Neural crest cell (in vitro differentiated cells): ENCODE results near the gene UBR2. TPM values are rescaled to one million over a fixed set of nuclear protein-coding genes. Genes with fewer than 3 reads are reported as not detected.
"Not testable (repeated sequence)": the region's sequence is repeated elsewhere in the genome, so short reads cannot be mapped to it uniquely, and the experiment has no call there.

Experiments used
- DNase-seq: peaks from one replicate; pipeline ENCODE4 v3.0.0; 2021; ENCODE audit warnings: low read depth, mixed read lengths, low spot score
- H3K27ac Mint-ChIP-seq: one replicate; pipeline ENCODE4 v1.8.0; 2021; ENCODE audit warnings: mild to moderate bottlenecking, mixed read lengths; ENCODE audit not compliant: unreplicated experiment
- H3K27me3 Mint-ChIP-seq: 2 replicates; pipeline ENCODE4 v1.8.0; 2021; ENCODE audit warnings: low read depth, mild to moderate bottlenecking, mixed read lengths
- H3K36me3 Mint-ChIP-seq: 2 replicates; pipeline ENCODE4 v1.8.0; 2021; ENCODE audit warnings: low read depth, mild to moderate bottlenecking, mixed read lengths
- H3K4me1 Mint-ChIP-seq: 2 replicates; pipeline ENCODE4 v1.8.0; 2021; ENCODE audit warnings: mixed read lengths
- H3K4me3 Mint-ChIP-seq: one replicate; pipeline ENCODE4 v1.8.0; 2021; ENCODE audit warnings: mild to moderate bottlenecking, mixed read lengths
- H3K9me3 Mint-ChIP-seq: 2 replicates; pipeline ENCODE4 v1.8.0; 2021; ENCODE audit warnings: mixed read lengths
- total RNA-seq: library from RNA; stranded (reverse); gene quantifications from 2 replicates; pipeline ENCODE4 v1.2.1, GENCODE V29; 2021
- TF ChIP-seq, protein P1 (sequence below): fragments of 200-600 bp; sonication (generic); conservative IDR thresholded peaks from 2 replicates; pipeline ENCODE4 v1.5.0; 2021; ENCODE audit warnings: antibody characterized with exemption, mild to moderate bottlenecking

The UBR2 gene
- total RNA-seq, 1 donor from 2014 or later: 22.3 TPM

DNA sequence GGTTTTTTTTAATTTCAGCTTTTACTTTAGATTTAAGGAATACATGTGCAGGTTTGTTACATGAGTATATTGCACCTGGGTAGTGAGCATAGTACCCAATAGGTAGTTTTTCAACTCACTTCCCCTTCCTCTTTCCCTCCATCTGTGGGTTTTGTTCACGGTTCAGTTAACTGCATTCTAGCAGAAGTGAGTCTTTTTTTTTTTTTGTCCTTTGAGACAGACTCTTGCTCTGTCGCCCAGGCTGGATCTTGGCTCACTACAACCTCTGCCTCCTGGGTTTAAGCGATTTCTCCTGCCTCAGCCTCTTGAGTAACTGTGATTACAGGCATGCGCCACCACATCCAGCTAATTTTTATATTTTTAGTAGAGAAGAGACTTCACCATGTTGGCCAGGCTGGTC is 8.7 kb downstream of the UBR2 start:
- Mint-ChIP-seq H3K27ac (no peak overlapping the region), H3K9me3 (no peaks in the 10 kb centered on the region), H3K27me3 (no peaks in the 10 kb centered on the region), H3K36me3 (peaks cover 3% of the 10 kb centered on the region), H3K4me3 (no peak overlapping the region), H3K4me1 (no peaks in the 10 kb centered on the region)
- DNase-seq: no peak
- TF ChIP-seq, protein P1, sequence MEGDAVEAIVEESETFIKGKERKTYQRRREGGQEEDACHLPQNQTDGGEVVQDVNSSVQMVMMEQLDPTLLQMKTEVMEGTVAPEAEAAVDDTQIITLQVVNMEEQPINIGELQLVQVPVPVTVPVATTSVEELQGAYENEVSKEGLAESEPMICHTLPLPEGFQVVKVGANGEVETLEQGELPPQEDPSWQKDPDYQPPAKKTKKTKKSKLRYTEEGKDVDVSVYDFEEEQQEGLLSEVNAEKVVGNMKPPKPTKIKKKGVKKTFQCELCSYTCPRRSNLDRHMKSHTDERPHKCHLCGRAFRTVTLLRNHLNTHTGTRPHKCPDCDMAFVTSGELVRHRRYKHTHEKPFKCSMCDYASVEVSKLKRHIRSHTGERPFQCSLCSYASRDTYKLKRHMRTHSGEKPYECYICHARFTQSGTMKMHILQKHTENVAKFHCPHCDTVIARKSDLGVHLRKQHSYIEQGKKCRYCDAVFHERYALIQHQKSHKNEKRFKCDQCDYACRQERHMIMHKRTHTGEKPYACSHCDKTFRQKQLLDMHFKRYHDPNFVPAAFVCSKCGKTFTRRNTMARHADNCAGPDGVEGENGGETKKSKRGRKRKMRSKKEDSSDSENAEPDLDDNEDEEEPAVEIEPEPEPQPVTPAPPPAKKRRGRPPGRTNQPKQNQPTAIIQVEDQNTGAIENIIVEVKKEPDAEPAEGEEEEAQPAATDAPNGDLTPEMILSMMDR: no peak

GRCh38 chr6:42576538-42576937 is 12.7 kb downstream of the UBR2 start:
- not testable (repeated sequence) for H3K9me3 Mint-ChIP-seq, H3K27ac Mint-ChIP-seq, H3K4me3 Mint-ChIP-seq, H3K36me3 Mint-ChIP-seq, H3K4me1 Mint-ChIP-seq, DNase-seq, H3K27me3 Mint-ChIP-seq

- peaks cover 17% of the 10 kb centered on the region for H3K36me3 Mint-ChIP-seq
- DNase-seq: no peak
- H3K9me3 Mint-ChIP-seq: no peaks in the 10 kb centered on the region
- H3K4me3 Mint-ChIP-seq: no peak overlapping the region
- no peaks in the 10 kb centered on the region for H3K27me3 Mint-ChIP-seq
- no peak overlapping the region for H3K27ac Mint-ChIP-seq
- TF ChIP-seq, protein P1: no peak
- no peaks in the 10 kb centered on the region for H3K4me1 Mint-ChIP-seq
Measured at GRCh38 chr6:42598300-42598699, 34.5 kb downstream of the UBR2 start.

GRCh38 chr6:42599558-42599957 is 35.7 kb downstream of the UBR2 start:
- Mint-ChIP-seq H3K27me3 (no peaks in the 10 kb centered on the region), H3K27ac (no peak overlapping the region), H3K9me3 (no peaks in the 10 kb centered on the region), H3K4me1 (no peaks in the 10 kb centered on the region), H3K36me3 (peaks cover 17% of the 10 kb centered on the region), H3K4me3 (no peak overlapping the region)
- DNase-seq: no peak
- TF ChIP-seq, protein P1: no peak

GRCh38 chr6:42604150-42604549 is 40.3 kb downstream of the UBR2 start:
- no peaks in the 10 kb centered on the region for H3K4me1 Mint-ChIP-seq
- DNase-seq: no peak
- H3K36me3 Mint-ChIP-seq: peaks cover 3% of the 10 kb centered on the region
- no peaks in the 10 kb centered on the region for H3K9me3 Mint-ChIP-seq
- TF ChIP-seq, protein P1: no peak
- no peaks in the 10 kb centered on the region for H3K27me3 Mint-ChIP-seq
- no peak overlapping the region for H3K27ac Mint-ChIP-seq
- no peak overlapping the region for H3K4me3 Mint-ChIP-seq

DNA sequence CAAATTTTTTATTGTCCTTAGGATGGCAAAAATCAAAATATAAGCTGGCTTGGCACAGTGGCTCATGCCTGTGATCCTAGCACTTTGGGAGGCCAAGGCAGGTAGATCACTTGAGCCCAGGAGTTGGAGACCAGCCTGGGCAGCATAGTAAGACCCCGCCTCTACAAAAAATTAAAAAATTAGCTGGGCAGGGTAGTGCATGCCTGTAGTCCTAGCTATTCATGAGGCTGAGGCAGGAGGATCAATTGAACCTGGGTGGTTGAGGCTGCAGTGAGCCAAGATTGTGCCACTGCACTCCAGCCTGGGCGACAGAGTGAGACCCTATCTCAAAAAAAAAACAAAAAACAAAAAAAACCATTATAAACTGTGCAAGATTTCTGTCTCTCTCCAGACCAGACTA is 40.9 kb downstream of the UBR2 start:
- not testable (repeated sequence) for H3K9me3 Mint-ChIP-seq, H3K4me3 Mint-ChIP-seq, DNase-seq, H3K36me3 Mint-ChIP-seq, H3K27me3 Mint-ChIP-seq, H3K4me1 Mint-ChIP-seq, H3K27ac Mint-ChIP-seq

- TF ChIP-seq, protein P1: no peak
- no peak for DNase-seq
- no peaks in the 10 kb centered on the region for H3K27me3 Mint-ChIP-seq
- H3K27ac Mint-ChIP-seq: no peak overlapping the region
- H3K36me3 Mint-ChIP-seq: peaks cover 7% of the 10 kb centered on the region
- H3K4me1 Mint-ChIP-seq: no peaks in the 10 kb centered on the region
- no peak overlapping the region for H3K4me3 Mint-ChIP-seq
- no peaks in the 10 kb centered on the region for H3K9me3 Mint-ChIP-seq
Measured at GRCh38 chr6:42610416-42610815, 46.6 kb downstream of the UBR2 start.
